ENCODE measurements around the gene GNB1L. TPM values are rescaled to one million over a fixed set of nuclear protein-coding genes. Genes with fewer than 3 reads are reported as not detected.

Gene GNB1L
- total and polyA plus RNA-seq, 4 donors, result 4.3 to 12.6 (median 4.8) TPM

DNA sequence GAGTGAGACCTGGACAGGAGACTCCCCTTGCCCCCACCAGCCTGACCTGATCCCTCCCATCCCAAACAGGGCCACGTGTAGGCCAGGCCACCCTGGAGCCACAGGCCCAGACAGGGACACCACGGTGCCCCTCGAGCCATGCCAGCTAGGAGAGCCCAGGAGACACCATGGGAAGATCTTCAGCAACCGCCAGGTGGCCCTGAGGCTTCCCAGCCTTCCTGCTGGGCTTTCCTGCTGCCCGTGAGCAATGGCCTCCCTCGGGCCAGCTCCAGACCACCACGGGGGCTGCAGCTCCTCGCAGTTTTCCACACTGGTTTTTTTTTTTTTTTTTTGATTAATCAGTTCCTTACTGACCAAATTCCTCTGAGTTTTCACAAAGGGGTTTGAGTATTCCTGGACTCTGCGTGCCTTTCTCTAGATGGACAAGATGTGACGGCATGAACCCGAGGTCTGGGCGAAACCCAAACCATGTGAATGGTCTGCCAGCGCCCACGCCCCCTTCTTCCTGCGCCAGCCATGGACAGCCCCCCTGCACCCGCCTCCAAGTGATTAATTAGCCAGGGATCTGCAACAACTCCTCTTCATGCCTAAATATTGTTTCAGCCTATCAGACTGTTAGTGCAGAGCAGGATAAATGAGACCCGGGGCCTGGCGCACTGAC is 53.2 kb downstream of the GNB1L start:
- 71 to 72% methylated on average over 17 to 18 of the region's 18 CpGs for WGBS, 2 donors
- intact Hi-C loops (cut with DNase I), result no loop called here
- Histone ChIP-seq H3K27me3 (ENCODE audit: control insufficient read depth in 1 of 2, insufficient read depth in 2 of 2, low read length in 1 of 2) (no peaks in the 10 kb centered on the region), H3K4me3 (ENCODE audit: low read length in 2 of 2) (no peak overlapping the region), H3K27ac (ENCODE audit: low read depth in 1 of 2, low read length in 2 of 2) (no peak overlapping the region), H3K36me3 (ENCODE audit: control insufficient read depth in 1 of 2, insufficient read depth in 2 of 2, low read length in 1 of 2) (peaks cover 0 to 2% of the 10 kb centered on the region in 2 donors), H3K9me3 (ENCODE audit: control insufficient read depth, low read length) (no peaks in the 10 kb centered on the region), H3K4me1 (ENCODE audit: control insufficient read depth in 1 of 2, insufficient read depth in 2 of 2, low read length in 2 of 2) (no peaks in the 10 kb centered on the region)
- ATAC-seq (ENCODE audit: low FRiP score) (no peak), DNase-seq (no peak)

DNA sequence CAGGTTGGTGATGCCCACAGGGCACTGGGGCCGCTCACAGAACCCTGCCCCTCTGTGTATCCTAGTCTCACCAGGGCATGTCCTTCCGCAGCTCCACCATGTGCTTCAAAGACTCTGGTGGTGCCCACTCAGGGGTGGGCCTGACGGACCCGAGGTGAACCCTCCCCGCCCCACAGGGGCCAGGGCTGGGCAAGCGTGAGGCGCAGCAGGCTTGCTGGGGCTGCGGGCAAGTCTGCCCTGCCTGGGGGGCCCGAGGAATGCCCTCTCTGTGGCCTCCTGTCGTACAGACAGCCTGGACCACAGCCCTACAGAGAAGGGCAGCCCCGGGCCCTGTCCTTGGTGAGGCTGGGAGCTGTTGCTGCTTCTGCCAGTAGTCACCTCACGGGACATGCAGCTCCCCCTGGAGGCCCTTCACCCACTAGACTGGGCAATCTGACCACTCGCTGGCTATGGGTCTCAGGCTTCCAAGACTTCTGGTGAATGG is 53.9 kb downstream of the GNB1L start:
- Histone ChIP-seq H3K27ac (ENCODE audit: low read depth in 1 of 2, low read length in 2 of 2) (no peak overlapping the region), H3K36me3 (ENCODE audit: control insufficient read depth in 1 of 2, insufficient read depth in 2 of 2, low read length in 1 of 2) (no peaks in the 10 kb centered on the region), H3K4me3 (ENCODE audit: low read length in 2 of 2) (no peak overlapping the region), H3K4me1 (ENCODE audit: control insufficient read depth in 1 of 2, insufficient read depth in 2 of 2, low read length in 2 of 2) (no peaks in the 10 kb centered on the region), H3K27me3 (ENCODE audit: control insufficient read depth in 1 of 2, insufficient read depth in 2 of 2, low read length in 1 of 2) (no peaks in the 10 kb centered on the region), H3K9me3 (ENCODE audit: control insufficient read depth, low read length) (no peaks in the 10 kb centered on the region)
- intact Hi-C loops (cut with DNase I), result no loop called here
- no peak for DNase-seq
- WGBS, 2 donors, result 91 to 96% methylated on average over 10 to 13 of the region's 13 CpGs
- ATAC-seq (ENCODE audit: low FRiP score), result no peak

GRCh38 chr22:19800306-19800705 is 54.4 kb downstream of the GNB1L start:
- ATAC-seq (ENCODE audit: low FRiP score), result no peak
- 91% methylated on average over 8 of the region's 8 CpGs for WGBS, 2 donors
- H3K36me3 ChIP-seq (ENCODE audit: control insufficient read depth in 1 of 2, insufficient read depth in 2 of 2, low read length in 1 of 2), result no peaks in the 10 kb centered on the region
- H3K4me3 ChIP-seq (ENCODE audit: low read length in 2 of 2), result no peak overlapping the region
- no peaks in the 10 kb centered on the region for H3K9me3 ChIP-seq (ENCODE audit: control insufficient read depth, low read length)
- H3K27me3 ChIP-seq (ENCODE audit: control insufficient read depth in 1 of 2, insufficient read depth in 2 of 2, low read length in 1 of 2), result no peaks in the 10 kb centered on the region
- no peak for DNase-seq
- H3K27ac ChIP-seq (ENCODE audit: low read depth in 1 of 2, low read length in 2 of 2), result no peak overlapping the region
- intact Hi-C loops (cut with DNase I), result no loop called here
- H3K4me1 ChIP-seq (ENCODE audit: control insufficient read depth in 1 of 2, insufficient read depth in 2 of 2, low read length in 2 of 2), result no peaks in the 10 kb centered on the region

DNA sequence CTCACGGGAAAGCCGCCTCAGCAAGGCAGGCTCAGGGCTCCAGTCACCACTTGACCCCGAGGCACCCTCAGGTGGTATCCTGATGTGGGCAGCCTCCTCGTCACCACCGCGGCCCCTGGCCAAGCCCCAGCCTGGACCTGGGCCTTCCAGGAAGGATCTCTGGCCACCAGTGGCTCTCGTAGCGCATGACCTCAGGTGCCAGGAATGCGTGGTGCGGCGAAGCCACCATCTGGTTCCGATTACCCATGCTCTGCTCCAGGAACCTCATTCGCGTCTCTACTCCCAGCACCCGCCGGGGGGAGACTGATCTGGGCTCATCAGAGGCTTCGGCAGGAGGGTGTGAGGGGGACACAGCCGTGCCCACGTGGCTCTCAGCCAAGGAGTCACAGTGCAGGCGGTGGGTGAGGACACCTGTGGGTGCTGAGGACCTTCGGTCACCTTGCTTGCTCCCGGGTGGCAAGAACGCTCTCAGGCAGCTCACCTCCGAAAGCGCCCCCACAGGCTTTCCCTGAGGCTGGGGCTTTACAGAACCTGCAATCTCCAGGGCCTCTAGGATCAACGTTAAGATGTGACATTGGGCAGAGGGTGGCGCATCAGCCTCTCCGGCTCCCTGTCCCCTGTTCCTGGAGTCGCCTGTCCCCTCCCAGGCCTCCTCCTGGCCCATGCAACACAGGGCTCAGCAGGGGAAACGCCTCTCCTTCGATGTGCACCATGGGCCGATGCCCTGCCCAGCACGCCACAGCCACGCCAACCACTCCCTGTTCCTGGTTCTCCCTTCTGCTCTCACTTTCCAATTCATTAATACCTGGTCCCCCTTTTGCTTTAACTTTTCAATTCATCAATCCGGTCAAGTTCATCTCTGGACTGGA is 55.1 kb downstream of the GNB1L start:
- intact Hi-C loops (cut with DNase I), result no loop called here
- no peak overlapping the region for H3K4me3 ChIP-seq (ENCODE audit: low read length in 2 of 2)
- ATAC-seq (ENCODE audit: low FRiP score) (peak; percentile 65), DNase-seq (peak; percentile 71 to 88)
- no peaks in the 10 kb centered on the region for H3K4me1 ChIP-seq (ENCODE audit: control insufficient read depth in 1 of 2, insufficient read depth in 2 of 2, low read length in 2 of 2)
- no peak overlapping the region for H3K27ac ChIP-seq (ENCODE audit: low read depth in 1 of 2, low read length in 2 of 2)
- 66 to 67% methylated on average over 35 of the region's 35 CpGs for WGBS, 2 donors
- no peaks in the 10 kb centered on the region for H3K36me3 ChIP-seq (ENCODE audit: control insufficient read depth in 1 of 2, insufficient read depth in 2 of 2, low read length in 1 of 2)
- H3K27me3 ChIP-seq (ENCODE audit: control insufficient read depth in 1 of 2, insufficient read depth in 2 of 2, low read length in 1 of 2), result no peaks in the 10 kb centered on the region
- H3K9me3 ChIP-seq (ENCODE audit: control insufficient read depth, low read length), result no peaks in the 10 kb centered on the region

GRCh38 chr22:19798891-19799293 is 55.8 kb downstream of the GNB1L start:
- intact Hi-C loops (cut with DNase I), result no loop called here
- H3K4me3 ChIP-seq (ENCODE audit: low read length in 2 of 2), result no peak overlapping the region
- no peaks in the 10 kb centered on the region for H3K4me1 ChIP-seq (ENCODE audit: control insufficient read depth in 1 of 2, insufficient read depth in 2 of 2, low read length in 2 of 2)
- no peak overlapping the region for H3K27ac ChIP-seq (ENCODE audit: low read depth in 1 of 2, low read length in 2 of 2)
- no peaks in the 10 kb centered on the region for H3K27me3 ChIP-seq (ENCODE audit: control insufficient read depth in 1 of 2, insufficient read depth in 2 of 2, low read length in 1 of 2)
- no peaks in the 10 kb centered on the region for H3K9me3 ChIP-seq (ENCODE audit: control insufficient read depth, low read length)
- WGBS, 2 donors, result 92 to 96% methylated on average over 9 of the region's 9 CpGs
- ATAC-seq (ENCODE audit: low FRiP score), result no peak
- DNase-seq, result no peak
- H3K36me3 ChIP-seq (ENCODE audit: control insufficient read depth in 1 of 2, insufficient read depth in 2 of 2, low read length in 1 of 2), result no peaks in the 10 kb centered on the region

DNA sequence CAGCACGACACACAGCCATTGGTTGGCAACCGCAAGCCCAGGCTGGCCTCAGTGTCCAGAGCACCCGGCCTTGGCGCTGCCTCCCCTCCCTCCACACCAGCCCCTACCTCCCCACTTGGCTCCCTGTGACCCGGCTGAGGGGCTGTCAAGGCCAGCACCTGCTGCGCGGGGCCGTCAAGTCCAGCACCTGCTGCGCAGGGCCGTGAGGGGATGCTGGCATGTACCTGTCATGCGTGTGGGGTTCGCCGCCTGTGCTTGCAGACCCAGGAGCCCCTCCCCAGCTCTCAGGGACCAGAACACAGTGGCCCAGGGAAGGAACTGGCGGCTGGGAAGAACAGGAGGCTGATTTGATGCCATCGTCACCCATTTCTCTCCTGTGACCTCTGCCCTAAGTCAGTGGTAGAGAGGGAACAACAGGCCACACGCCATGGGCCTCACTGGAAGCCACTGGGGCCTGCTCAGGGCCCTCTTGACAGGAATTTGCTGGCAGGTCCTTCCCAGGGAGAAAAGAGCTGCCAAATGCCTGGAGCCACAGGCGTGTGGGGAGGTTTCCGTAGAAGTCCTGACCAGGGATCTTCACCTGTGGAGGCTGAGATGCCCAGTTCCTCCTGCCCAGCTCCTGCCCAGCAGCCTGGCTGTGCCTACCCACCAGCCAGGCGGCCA is 56.5 kb downstream of the GNB1L start:
- Histone ChIP-seq H3K27me3 (ENCODE audit: control insufficient read depth in 1 of 2, insufficient read depth in 2 of 2, low read length in 1 of 2) (no peaks in the 10 kb centered on the region), H3K4me1 (ENCODE audit: control insufficient read depth in 1 of 2, insufficient read depth in 2 of 2, low read length in 2 of 2) (no peaks in the 10 kb centered on the region), H3K27ac (ENCODE audit: low read depth in 1 of 2, low read length in 2 of 2) (no peak overlapping the region), H3K4me3 (ENCODE audit: low read length in 2 of 2) (no peak overlapping the region), H3K36me3 (ENCODE audit: control insufficient read depth in 1 of 2, insufficient read depth in 2 of 2, low read length in 1 of 2) (no peaks in the 10 kb centered on the region), H3K9me3 (ENCODE audit: control insufficient read depth, low read length) (no peaks in the 10 kb centered on the region)
- DNase-seq (no peak), ATAC-seq (ENCODE audit: low FRiP score) (no peak)
- 94 to 96% methylated on average over 19 of the region's 19 CpGs for WGBS, 2 donors
- intact Hi-C loops (cut with DNase I), result no loop called here

- no peaks in the 10 kb centered on the region for H3K4me1 ChIP-seq (ENCODE audit: control insufficient read depth in 1 of 2, insufficient read depth in 2 of 2, low read length in 2 of 2)
- H3K36me3 ChIP-seq (ENCODE audit: control insufficient read depth in 1 of 2, insufficient read depth in 2 of 2, low read length in 1 of 2), result no peaks in the 10 kb centered on the region
- H3K27me3 ChIP-seq (ENCODE audit: control insufficient read depth in 1 of 2, insufficient read depth in 2 of 2, low read length in 1 of 2), result no peaks in the 10 kb centered on the region
- DNase-seq, result peak in 1 of 2 donors; percentile 13
- no peak overlapping the region for H3K4me3 ChIP-seq (ENCODE audit: low read length in 2 of 2)
- ATAC-seq (ENCODE audit: low FRiP score), result no peak
- intact Hi-C loops (cut with DNase I), result no loop called here
- peaks cover 3% of the 10 kb centered on the region for H3K9me3 ChIP-seq (ENCODE audit: control insufficient read depth, low read length)
- H3K27ac ChIP-seq (ENCODE audit: low read depth in 1 of 2, low read length in 2 of 2), result no peak overlapping the region
- 83% methylated on average over 24 of the region's 24 CpGs for WGBS, 2 donors
Measured at GRCh38 chr22:19797086-19798002, 57.3 kb downstream of the GNB1L start.

- no peaks in the 10 kb centered on the region for H3K36me3 ChIP-seq (ENCODE audit: control insufficient read depth in 1 of 2, insufficient read depth in 2 of 2, low read length in 1 of 2)
- ATAC-seq (ENCODE audit: low FRiP score) (no peak), DNase-seq (peak in 1 of 2 donors; percentile 12)
- no peak overlapping the region for H3K27ac ChIP-seq (ENCODE audit: low read depth in 1 of 2, low read length in 2 of 2)
- H3K4me3 ChIP-seq (ENCODE audit: low read length in 2 of 2), result no peak overlapping the region
- peaks cover 3% of the 10 kb centered on the region for H3K9me3 ChIP-seq (ENCODE audit: control insufficient read depth, low read length)
- H3K27me3 ChIP-seq (ENCODE audit: control insufficient read depth in 1 of 2, insufficient read depth in 2 of 2, low read length in 1 of 2), result no peaks in the 10 kb centered on the region
- no peaks in the 10 kb centered on the region for H3K4me1 ChIP-seq (ENCODE audit: control insufficient read depth in 1 of 2, insufficient read depth in 2 of 2, low read length in 2 of 2)
- intact Hi-C loops (cut with DNase I), result no loop called here
- WGBS, 2 donors, result 82 to 87% methylated on average over 7 of the region's 7 CpGs
Measured at GRCh38 chr22:19796160-19796559, 58.5 kb downstream of the GNB1L start.

All from aorta (tissue), 5 donors.